Measurements from ENCODE around the gene ZNF579.

The ZNF579 gene, protein sequence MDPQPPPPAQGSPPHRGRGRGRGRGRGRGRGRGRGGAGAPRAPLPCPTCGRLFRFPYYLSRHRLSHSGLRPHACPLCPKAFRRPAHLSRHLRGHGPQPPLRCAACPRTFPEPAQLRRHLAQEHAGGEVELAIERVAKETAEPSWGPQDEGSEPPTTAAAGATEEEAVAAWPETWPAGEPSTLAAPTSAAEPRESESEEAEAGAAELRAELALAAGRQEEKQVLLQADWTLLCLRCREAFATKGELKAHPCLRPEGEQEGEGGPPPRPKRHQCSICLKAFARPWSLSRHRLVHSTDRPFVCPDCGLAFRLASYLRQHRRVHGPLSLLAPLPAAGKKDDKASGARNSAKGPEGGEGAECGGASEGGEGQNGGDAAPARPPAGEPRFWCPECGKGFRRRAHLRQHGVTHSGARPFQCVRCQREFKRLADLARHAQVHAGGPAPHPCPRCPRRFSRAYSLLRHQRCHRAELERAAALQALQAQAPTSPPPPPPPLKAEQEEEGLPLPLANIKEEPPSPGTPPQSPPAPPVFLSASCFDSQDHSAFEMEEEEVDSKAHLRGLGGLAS

DNA sequence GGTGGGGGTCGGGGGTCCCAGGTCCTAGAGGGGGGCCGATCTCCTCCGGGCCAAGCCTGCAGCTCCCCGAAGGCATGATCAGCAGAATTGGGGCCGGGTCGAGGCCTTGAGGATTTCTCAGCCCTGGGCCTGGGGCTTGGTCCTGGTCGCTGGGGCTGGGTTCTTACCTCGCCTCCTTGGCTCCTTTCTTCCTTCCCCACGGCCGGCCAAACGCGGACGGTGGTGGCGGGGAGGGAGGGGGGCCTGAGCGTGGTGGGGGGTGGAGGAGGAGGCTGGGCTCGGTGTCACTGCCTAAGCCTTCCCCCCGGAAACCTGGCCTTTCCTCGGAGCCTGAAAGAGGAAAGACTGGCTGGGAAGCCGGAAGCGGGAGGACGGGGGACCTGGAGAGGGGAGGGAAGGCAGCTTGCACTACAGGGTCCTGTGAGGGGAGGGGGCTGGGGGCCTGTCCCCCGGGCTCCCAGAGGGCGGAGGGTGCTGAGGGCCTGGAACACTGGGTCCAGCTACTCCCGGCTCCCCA, at the start of gene ZNF579:
ZNF579 (minus strand) TSS at position 221 of the 517 bp plus-strand sequence. CDS start 1,209 bp downstream, outside the sequence.
- peak; percentile 77 for DNase-seq

GRCh38 chr19:55626350-55626749, 45.7 kb upstream of the ZNF579 start:
- peak; percentile 72 for DNase-seq

GRCh38 chr19:55625004-55625326, 44.3 kb upstream of the ZNF579 start:
- no peak for DNase-seq

DNA sequence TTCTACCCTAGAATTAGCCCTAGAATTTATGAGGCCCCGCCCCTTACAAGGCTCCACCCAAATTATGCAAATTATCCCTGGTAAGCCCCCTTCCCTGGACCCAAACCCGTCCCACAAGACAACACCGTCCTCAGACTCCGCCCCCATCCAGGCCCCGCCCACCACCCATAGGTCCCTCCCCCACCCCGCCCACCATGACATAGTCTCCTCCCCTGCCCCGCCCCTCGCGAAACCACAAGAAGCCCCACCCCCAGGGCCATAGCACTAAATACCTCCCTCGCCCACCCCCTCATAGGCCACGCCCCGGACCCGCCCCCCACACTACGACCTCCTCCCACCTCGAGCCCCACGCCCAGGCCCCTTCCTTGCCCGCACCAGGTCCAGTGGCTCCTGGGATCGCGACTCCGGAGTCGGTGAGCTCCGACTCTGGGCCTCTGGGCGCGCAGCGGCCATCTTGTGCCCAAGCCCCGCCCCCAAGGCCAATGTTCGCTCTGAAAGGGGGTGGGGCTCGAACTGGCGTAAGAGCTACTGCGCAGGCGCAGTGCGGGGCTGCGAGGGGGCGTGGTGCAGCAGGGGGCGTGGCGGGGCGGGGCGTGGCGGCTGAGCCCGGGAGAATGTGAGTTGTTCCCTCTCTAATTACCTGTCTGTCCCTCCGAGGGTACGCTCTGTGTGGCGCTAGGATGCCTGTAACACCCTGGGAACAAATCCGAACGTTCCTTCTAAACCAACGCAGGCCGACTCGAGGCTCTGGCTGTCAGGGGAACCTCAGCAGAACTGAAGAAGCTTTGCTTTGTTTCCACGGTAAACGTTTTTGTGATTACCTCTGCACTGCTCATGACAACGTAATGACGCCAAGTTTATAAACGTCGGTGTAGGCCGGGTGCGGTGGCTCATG, 43.7 kb upstream of the ZNF579 start, which contains the start of gene ZNF784:
ZNF784 (minus strand) TSS at position 458 of the 895 bp plus-strand sequence; CDS start at position 453, 5 bp downstream.
- DNase-seq = peak; percentile 92

DNA sequence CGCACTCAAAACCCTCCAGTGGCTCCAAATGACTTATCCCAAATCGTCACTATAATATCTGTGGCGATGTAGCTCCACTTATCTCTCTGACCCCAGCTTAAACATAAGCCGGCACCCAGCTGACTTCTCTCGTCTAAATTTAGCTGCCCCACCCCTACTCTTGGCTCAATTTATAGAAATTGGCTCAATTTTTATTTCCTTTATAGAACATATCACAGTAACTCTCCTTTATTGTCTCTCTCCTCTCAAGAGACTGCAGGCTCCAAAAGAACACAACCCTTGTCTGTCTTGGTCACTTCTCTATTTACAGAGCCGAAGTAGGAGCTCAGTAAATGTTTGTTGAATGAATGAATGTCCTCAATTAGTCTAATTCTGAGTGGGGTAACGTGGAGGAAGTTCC, 42.9 kb upstream of the ZNF579 start:
- no peak for DNase-seq

DNA sequence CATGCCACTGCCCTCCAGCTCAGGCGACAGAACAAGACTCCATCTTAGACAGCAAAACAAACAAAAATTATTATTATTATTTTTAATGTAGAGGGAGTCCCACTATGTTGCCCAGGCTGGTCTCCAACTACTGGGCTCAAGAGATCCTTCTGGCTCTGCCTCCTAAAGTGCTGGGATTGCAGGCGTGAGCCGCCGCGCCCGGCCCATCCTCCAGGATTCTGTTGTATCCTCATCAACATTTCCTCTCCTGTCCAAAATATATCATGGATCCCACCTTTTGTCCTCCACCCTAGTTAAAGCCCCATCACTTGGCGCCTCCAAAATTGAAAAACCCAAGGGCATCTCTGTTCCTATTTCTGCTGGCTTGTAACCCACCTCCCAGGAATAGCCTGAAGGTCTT, 42.5 kb upstream of the ZNF579 start:
- DNase-seq = no peak

DNA sequence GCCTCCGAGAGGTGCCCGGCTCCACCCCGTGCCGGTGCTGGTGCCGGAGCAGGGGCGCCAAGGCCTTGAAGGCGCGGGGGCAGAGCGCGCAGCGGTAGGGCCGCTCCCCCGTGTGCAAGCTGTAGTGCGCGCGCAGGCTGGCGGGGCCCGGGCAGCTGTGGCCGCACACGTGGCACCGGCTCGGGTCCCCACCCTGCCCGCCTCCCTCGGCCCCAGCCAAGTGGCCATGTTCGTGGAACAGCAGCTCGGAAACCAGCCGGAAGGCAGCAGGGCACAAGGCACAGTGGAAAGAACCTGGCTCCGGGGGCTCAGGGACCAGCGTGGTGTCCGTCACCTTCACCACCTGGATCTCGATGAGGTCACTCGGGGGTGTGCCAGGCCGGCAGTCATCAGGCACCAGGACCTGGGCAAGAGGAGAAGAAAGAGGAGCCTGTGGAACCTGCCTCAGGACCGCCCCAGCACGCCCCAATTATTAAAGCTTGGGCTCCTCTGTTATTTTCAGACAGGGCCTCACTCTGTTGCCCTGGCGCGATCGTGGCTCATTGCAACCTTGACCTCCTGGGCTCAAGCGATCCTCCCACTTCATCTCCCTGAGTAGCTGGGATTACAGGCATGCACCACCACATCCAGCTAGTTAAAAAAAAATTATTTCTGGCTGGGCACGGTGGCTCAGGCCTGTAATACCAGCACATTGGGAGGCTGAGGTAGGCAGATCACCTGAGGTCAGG, 41.8 kb upstream of the ZNF579 start:
- DNase-seq = no peak

DNA sequence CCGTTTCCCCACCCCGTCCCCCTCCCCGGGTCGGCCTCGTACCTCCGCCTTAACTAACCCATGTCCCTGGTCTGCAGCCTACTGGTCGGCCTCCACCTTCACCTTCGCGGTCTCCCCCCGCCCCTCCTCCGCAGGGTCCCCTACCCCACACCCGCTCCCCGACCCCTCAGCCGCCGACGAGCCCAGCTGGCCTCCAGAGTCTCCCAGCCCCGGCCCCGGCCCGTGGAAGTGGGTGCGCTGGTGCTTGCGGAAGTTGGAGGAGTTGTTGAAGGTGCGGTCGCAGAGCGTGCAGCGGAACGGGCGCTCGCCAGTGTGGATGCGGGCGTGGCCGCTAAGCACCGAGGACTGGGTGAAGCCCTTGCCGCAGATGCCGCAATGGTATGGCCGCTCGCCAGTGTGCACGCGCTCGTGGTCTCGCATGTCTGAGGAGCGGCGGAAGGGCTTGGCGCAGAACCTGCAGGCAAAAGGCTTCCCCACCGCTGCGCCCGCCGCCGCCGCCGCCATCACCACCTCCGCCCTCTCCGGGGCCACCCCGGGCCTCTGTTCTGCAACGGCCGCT, 41.1 kb upstream of the ZNF579 start:
- no peak for DNase-seq

DNA sequence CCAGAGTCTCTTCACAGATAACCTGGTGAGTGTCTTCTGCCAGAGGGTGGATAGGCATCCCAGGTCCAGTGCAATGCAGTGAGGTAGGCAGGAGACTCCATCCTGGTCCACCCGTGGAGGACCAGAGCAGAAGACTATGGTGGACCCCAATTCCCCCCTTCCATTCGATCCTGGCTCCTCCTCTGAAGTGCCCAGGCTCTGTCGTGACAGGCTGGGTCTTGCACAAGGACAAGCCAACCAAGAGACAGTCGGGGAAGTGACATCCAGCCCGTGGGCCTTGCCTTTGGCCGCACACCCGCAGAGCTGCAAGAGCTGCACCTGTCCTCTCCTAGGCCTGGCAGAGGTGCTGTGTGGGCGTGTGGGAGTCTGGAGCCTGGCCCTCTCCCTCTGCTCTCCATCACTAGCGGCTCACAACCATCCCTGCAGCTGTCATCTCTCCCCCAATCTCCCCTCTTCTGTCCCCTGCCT, 40.6 kb upstream of the ZNF579 start:
- no peak for DNase-seq

GRCh38 chr19:55620410-55621204, 40.0 kb upstream of the ZNF579 start:
- peak; percentile 45 for DNase-seq

GRCh38 chr19:55619286-55619685, 38.6 kb upstream of the ZNF579 start:
- no peak for DNase-seq

DNA sequence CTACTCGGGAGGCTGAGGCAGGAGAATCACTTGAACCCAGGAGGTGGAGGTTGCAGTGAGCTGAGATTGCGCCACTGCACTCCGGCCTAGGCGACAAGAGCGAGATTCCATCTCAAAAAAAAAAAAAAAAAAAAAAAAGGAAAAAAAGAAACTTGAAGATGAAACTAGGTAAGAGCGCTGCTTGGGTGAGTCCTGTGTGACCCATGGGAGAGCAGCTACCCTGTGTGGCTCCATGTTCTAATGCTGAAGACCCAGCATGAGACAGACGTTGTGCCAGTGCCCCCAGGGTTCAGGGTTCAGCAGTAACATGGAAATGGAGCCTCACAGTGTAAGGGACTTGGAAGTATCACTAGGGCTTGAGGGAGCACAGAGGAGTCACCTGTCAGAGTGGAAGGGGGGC, 37.8 kb upstream of the ZNF579 start:
- DNase-seq = no peak

DNA sequence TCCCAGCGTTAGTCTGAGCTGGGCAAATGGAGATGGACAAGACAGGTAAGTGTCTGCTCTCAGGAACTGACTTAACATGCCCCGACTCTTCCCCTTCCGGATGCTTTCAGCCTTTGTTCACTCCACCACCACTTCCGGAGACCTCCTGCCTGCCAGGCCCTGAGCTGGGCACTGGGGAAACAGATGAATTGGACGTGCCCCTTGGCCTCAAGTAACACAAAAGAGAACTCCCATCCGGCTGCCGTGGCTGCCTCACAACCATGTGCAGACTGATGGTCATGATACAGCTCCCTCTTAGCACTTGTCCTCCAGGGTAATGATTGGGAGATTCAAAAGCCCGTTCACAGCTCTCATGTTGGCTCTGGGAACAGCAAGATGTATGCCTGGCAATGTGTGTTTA, 36.8 kb upstream of the ZNF579 start:
- DNase-seq = no peak

GRCh38 chr19:55616395-55616875, 35.8 kb upstream of the ZNF579 start:
- DNase-seq = no peak

DNA sequence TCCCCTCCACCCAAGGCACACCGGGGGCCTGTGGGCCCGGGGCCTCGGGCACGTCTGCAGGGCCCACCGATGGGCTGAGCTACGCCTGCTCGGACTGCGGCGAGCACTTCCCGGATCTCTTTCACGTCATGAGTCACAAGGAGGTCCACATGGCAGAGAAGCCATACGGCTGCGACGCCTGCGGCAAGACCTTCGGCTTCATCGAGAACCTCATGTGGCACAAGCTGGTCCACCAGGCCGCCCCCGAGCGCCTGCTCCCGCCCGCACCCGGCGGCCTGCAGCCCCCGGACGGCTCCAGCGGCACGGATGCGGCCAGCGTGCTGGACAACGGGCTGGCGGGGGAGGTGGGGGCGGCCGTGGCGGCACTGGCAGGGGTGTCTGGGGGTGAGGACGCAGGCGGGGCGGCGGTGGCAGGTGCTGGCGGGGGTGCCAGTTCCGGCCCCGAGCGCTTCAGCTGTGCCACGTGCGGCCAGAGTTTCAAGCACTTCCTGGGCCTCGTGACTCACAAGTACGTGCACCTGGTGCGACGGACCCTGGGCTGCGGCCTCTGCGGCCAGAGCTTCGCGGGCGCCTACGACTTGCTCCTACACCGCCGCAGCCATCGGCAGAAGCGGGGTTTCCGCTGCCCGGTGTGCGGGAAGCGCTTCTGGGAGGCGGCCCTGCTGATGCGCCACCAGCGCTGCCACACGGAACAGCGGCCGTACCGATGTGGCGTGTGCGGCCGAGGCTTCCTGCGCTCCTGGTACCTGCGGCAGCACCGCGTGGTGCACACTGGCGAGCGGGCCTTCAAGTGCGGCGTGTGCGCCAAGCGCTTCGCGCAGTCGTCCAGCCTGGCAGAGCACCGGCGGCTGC, 35.1 kb upstream of the ZNF579 start:
- DNase-seq = no peak

- no peak for DNase-seq
Measured at GRCh38 chr19:55614711-55615542, 34.3 kb upstream of the ZNF579 start.

GRCh38 chr19:55613930-55614710, 33.5 kb upstream of the ZNF579 start:
- DNase-seq = no peak

- DNase-seq = no peak
Measured at GRCh38 chr19:55613396-55613795, 32.7 kb upstream of the ZNF579 start.
